Effector CD4-positive, alpha-beta T cell (primary cell): ENCODE results near the gene VARS2.
"Not testable (repeated sequence)": the region's sequence is repeated elsewhere in the genome, so short reads cannot be mapped to it uniquely, and the experiment has no call there.

Experiments
- DNase-seq: peaks from one replicate; pipeline ENCODE4 v3.0.0-alpha.2; 2020

VARS2 gene

DNA sequence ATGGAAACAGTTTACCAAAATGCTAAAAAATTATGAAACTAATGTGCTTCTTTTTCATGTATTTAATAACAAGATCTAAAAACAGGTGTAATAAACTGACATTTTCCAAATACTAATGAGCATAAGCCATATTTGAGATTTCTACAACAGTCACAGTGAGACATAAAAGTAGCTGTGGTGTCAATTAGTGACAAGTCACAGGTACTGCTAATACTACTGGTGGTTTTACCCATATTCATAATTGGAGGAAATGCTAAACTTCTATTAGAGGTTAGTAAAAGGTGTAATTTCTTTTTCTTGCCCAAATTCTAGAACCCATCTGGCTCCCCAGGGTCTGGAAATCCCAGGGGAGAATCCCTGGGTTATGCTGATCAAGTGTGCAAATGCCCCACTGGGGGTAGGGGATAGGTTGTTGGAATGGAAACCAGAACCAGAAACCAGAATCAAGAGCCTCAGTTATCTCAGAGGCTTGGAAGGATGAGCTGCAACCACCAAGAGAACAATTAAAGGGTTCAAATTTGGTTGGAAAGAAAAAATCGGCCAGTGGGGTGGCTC is 13.1 kb upstream of the VARS2 start:
- DNase-seq: no peak

DNA sequence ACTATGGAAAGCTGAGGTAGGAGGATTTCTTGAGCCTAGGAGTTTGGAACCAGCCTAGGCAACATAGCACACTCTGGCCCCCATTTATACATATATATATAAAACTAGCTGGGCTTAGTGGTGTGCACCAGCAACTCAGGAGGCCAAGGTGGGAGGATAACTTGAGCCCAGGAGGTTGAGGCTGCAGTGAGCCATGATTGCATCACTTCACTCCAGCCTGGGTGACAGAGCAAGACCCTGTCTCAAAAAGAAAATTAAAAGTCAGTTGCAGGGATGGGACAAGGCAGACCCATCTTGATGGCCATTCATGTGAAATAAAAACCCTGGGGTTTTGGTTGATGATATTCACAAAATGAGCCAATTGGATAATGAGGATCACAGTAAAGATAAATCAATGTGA is 12.6 kb upstream of the VARS2 start:
- no peak for DNase-seq

- DNase-seq: not testable (repeated sequence)
Measured at GRCh38 chr6:30902196-30902595, 11.8 kb upstream of the VARS2 start.

DNA sequence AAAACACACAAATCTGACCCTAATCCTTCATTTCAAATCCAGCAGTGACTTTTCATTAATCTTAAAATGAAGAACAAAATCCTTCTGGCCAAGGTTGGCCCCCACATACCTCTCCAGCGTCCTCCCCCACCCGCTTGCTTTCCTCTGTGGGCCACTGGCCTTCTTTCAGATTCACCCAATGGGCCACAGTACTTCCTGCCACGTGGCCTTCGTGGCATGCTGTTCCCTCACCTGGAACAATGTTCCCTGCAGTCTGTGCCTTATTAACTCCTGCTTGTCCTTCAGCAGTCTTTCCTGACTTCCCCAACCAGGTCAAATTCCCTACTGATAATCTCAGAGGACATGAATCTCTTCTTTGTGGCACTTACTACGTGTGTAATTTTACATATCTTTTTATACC is 11.3 kb upstream of the VARS2 start:
- DNase-seq: no peak

DNA sequence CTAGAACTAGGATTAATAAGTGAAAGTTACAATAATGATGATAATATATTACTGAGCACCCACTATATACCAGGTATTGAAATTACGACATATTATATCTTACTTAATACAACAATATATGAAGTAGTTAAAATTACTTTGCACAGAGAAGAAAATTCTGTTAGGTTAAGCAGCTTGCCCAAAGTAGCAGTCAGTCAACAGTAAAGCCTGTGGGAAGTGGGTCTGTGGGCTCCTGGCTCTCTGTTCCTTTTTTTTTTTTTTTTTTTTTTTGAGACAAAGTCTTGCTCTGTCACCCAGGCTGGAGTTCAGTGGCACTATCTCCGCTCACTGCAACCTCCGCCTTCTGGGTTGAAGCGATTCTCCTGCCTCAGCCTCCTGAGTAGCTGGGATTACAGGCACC is 10.8 kb upstream of the VARS2 start:
- DNase-seq: no peak

DNA sequence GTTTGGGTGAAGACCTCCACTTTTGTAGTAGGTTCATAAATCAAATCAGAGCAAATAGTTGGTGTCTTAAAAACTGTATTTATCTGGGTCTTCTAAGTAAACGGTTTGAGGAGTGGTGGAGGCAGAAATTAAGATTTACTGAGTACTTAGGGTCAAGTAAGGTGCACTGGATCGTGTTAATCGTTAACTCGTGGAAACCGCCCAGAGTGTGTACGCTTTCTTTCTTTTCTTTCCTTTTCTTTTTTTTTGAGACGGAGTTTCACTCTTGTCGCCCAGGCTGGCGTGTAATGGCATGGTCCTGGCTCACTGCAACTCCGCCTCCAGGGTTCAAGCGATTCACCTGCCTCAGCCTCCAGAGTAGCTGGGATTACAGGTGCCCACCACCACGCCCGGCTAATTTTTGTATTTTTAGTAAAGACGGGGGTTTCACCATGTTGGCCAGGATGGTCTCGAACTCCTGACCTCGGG is 6.7 kb upstream of the VARS2 start:
- not testable (repeated sequence) for DNase-seq

GRCh38 chr6:30907758-30908591 is 6.1 kb upstream of the VARS2 start, which contains the start of gene GTF2H4:
Gene GTF2H4, plus strand, starts transcription at chr6:30908207.
- DNase-seq: peak; percentile 92

DNA sequence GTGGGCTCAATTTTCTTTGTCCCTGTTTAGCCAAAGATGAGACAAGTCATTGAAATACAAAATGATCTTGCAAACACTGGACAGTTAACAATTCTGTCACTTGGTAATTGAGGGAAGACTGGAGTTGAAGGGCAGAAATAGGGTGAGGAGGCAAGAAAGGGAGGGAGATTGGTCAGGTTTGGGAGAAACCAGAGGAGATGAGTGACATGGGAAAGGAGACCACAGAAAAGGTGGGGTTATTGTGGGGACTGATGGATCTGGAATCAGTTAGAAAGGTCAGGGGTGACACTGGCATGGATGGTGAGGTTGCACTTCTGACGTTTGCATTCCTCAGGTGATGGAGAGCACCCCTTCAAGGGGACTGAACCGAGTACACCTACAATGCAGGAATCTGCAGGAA is 5.3 kb upstream of the VARS2 start:
- no peak for DNase-seq

DNA sequence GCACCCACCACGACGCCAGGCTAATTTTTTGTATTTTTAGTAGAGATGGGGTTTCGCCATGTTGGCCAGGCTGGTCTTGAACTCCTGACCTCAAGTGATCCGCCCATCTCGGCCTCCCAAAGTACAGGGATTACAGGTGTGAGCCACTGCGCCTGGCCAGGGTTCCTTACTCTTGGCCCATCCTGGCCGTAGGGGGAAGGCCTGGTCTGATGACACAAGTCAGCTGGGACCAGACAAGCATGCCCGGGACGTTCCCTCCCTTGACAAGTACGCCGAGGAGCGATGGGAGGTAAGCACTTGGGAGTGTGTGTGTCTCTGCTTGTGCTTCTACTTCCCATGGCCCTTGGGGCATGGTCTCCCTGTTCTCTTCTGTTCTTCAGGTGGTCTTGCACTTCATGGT is 3.6 kb upstream of the VARS2 start:
- DNase-seq: not testable (repeated sequence)

GRCh38 chr6:30912746-30913520 is 1.1 kb upstream of the VARS2 start:
- no peak for DNase-seq

GRCh38 chr6:30913721-30914075 is 340 bp upstream of the VARS2 start:
- no peak for DNase-seq

- no peak for DNase-seq
Measured at GRCh38 chr6:30914854-30915590, 984 bp downstream of the VARS2 start.

GRCh38 chr6:30915591-30915946 is 1.5 kb downstream of the VARS2 start:
- no peak for DNase-seq

- no peak for DNase-seq
Measured at GRCh38 chr6:30917041-30917440, 3.0 kb downstream of the VARS2 start.

DNA sequence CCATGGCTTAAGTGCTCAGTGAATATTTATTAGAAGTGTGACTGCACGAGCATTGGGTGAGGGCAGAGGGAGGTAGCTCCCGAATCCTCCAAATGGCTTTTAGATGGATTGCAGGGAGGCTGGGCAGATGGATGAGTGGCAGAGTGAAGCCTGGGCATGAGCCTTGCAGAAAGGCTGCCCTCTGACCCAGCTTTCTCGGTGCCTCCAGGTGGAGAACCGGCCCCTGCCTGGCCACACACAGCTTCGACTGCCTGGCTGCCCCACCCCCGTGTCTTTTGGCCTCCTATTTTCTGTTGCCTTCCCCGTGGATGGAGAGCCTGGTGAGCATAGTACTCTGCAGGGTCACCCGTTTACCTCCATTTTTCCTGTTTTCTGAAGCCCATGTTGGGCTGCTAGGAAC is 3.4 kb downstream of the VARS2 start:
- DNase-seq: no peak

- no peak for DNase-seq
Measured at GRCh38 chr6:30918670-30919069, 4.6 kb downstream of the VARS2 start.

DNA sequence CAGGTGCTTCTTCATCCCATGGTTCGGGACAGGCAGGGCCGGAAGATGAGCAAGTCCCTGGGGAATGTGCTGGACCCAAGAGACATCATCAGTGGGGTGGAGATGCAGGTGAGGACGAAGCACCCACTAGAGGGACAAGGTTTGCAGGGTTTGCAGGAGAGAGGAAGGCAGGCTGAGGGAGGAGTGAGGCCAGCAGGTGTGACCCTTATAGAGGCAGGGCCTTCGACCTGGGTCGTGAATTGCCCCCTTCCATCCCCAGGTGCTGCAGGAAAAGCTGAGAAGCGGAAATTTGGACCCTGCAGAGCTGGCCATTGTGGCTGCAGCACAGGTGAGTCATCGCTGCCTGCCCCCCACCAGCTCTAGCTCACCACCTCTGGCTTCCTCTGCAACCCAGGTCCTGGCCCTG is 8.4 kb downstream of the VARS2 start:
- no peak for DNase-seq

- not testable (repeated sequence) for DNase-seq
Measured at GRCh38 chr6:30924040-30924627, 10.1 kb downstream of the VARS2 start.

DNA sequence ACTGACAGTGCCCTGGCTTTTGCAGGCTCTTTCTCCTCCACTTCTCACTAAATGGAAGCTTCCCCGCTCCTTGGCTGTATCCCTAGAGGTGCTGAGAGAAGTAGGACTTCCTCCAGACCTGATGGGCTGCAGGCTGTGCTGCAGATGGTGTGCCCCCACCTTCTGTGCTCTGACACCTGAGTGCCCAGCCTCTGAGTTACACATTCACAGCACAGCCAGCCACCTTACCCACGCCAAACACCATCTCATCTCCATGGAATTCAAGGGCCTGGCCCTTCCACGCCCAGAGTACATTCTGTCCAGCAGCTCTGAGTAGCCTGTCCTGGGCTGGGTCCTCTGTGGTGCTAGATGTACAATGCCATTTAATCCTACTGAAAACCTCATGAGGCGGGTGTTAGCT is 12.6 kb downstream of the VARS2 start:
- no peak for DNase-seq

DNA sequence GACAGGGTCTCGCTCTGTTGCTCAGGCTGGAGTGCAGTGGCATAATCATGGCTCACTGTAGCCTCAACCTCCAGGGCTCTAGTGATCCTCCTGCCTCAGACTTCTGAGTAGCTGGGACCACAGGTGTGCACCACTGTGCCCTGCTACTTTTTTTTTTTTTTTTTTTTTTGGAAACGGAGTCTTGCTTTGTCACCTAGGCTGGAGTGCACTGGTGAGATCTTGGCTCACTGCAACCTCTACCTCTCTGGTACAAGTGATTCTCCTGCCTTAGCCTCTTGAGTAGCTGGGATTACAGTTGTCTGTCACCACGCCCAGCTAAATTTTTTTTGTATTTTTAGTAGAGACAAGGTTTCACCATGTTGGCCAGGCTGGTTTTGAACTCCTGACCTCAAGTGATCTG is 13.0 kb downstream of the VARS2 start:
- DNase-seq: not testable (repeated sequence)

GRCh38 chr6:30928677-30929076 is 14.6 kb downstream of the VARS2 start:
- DNase-seq: no peak

GRCh38 chr6:30930506-30930905 is 16.5 kb downstream of the VARS2 start:
- DNase-seq: no peak

GRCh38 chr6:30931272-30931671 is 17.2 kb downstream of the VARS2 start:
- DNase-seq: no peak
